Stimulated activated CD4-positive, alpha-beta T cell treated with anti-CD3 and anti-CD28 coated beads, TNF-alpha, amount 100 ng/mL, for 1 hour (primary cell): ENCODE results near the gene KLHL29.

Experiments used
- DNase-seq, 3 donors: peaks; one replicate each; pipeline ENCODE4 v3.0.0-alpha.2; 2020; ENCODE audit warnings: low read depth in 3 of 3, low spot score in 1 of 3

KLHL29 gene

GRCh38 chr2:23469142-23469540 lies 84.2 kb downstream of the KLHL29 start:
- DNase-seq, result no peak

- DNase-seq, result no peak
Measured at GRCh38 chr2:23475036-23475435, 90.1 kb downstream of the KLHL29 start.

- DNase-seq, result no peak
Measured at GRCh38 chr2:23475473-23475872, 90.5 kb downstream of the KLHL29 start.

GRCh38 chr2:23476786-23477185 lies 91.8 kb downstream of the KLHL29 start:
- DNase-seq, result no peak

- DNase-seq, result no peak
Measured at GRCh38 chr2:23477392-23477791, 92.4 kb downstream of the KLHL29 start.

GRCh38 chr2:23478087-23478932 lies 93.3 kb downstream of the KLHL29 start:
- DNase-seq, result no peak

- no peak for DNase-seq
Measured at GRCh38 chr2:23478933-23479683, 94.1 kb downstream of the KLHL29 start.

- DNase-seq, result no peak
Measured at GRCh38 chr2:23480957-23481797, 96.2 kb downstream of the KLHL29 start.

GRCh38 chr2:23482188-23482587 lies 97.2 kb downstream of the KLHL29 start:
- no peak for DNase-seq

- DNase-seq, result no peak
Measured at GRCh38 chr2:23482607-23483006, 97.6 kb downstream of the KLHL29 start.

GRCh38 chr2:23483791-23484190 lies 98.8 kb downstream of the KLHL29 start:
- no peak for DNase-seq

GRCh38 chr2:23484275-23484674 lies 99.3 kb downstream of the KLHL29 start:
- no peak for DNase-seq

- no peak for DNase-seq
Measured at GRCh38 chr2:23484767-23485166, 99.8 kb downstream of the KLHL29 start.

GRCh38 chr2:23485261-23485660 lies 100.3 kb downstream of the KLHL29 start:
- DNase-seq, result no peak

- no peak for DNase-seq
Measured at GRCh38 chr2:23485841-23486683, 101.1 kb downstream of the KLHL29 start.

- DNase-seq, result no peak
Measured at GRCh38 chr2:23486684-23487075, 101.7 kb downstream of the KLHL29 start.

GRCh38 chr2:23487735-23488492 lies 102.9 kb downstream of the KLHL29 start:
- no peak for DNase-seq

- DNase-seq, result no peak
Measured at GRCh38 chr2:23488584-23488983, 103.6 kb downstream of the KLHL29 start.

- no peak for DNase-seq
Measured at GRCh38 chr2:23489471-23490322, 104.7 kb downstream of the KLHL29 start.
